WI38 (cell line): ENCODE data around the gene PMFBP1.

Source experiments
- H3K4me3 ChIP-seq: 2 replicates; pipeline ENCODE4 v1.5.1; 2011; ENCODE audit warnings: low read depth, mild to moderate bottlenecking, control low read depth, low read length
- TF ChIP-seq, protein P1 (sequence below): IDR thresholded peaks from 2 replicates; pipeline ENCODE4 v1.5.1; 2012; ENCODE audit warnings: low read depth, mild to moderate bottlenecking, control low read depth, low read length

PMFBP1 gene

DNA sequence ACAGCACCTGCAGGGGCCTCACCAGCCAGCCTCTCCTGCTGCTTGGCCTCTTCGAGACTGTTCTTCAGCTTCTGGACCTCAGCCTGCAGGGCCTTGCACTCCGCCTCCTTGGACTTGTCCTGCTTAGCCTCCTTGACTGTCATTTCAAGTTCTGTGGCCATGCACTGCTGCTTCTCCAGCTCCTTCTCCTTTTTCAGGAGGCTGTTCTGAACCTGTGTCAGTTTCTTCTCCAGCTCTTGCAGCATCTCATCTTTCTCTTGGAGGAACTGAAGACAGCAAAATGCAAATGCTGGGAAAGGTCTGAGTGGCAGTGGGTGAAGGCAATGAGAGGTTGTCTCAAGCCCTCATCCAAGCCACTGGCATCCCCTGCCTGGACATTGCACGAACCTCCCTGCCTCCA, 39.2 kb downstream of the PMFBP1 start:
- TF ChIP-seq, protein P1, sequence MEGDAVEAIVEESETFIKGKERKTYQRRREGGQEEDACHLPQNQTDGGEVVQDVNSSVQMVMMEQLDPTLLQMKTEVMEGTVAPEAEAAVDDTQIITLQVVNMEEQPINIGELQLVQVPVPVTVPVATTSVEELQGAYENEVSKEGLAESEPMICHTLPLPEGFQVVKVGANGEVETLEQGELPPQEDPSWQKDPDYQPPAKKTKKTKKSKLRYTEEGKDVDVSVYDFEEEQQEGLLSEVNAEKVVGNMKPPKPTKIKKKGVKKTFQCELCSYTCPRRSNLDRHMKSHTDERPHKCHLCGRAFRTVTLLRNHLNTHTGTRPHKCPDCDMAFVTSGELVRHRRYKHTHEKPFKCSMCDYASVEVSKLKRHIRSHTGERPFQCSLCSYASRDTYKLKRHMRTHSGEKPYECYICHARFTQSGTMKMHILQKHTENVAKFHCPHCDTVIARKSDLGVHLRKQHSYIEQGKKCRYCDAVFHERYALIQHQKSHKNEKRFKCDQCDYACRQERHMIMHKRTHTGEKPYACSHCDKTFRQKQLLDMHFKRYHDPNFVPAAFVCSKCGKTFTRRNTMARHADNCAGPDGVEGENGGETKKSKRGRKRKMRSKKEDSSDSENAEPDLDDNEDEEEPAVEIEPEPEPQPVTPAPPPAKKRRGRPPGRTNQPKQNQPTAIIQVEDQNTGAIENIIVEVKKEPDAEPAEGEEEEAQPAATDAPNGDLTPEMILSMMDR = no peak

GRCh38 chr16:72131036-72131435, 40.9 kb downstream of the PMFBP1 start:
- TF ChIP-seq, protein P1 = no peak
- H3K4me3 ChIP-seq = no peak overlapping the region

More for the DNA sequence above, 39.2 kb downstream of the PMFBP1 start:
- no peak overlapping the region for H3K4me3 ChIP-seq

GRCh38 chr16:72129976-72130656, 41.8 kb downstream of the PMFBP1 start:
- TF ChIP-seq, protein P1 = no peak
- no peak overlapping the region for H3K4me3 ChIP-seq

- H3K4me3 ChIP-seq = no peak overlapping the region
- TF ChIP-seq, protein P1 = no peak
Measured at GRCh38 chr16:72128701-72129100, 43.3 kb downstream of the PMFBP1 start.

- TF ChIP-seq, protein P1 = no peak
- H3K4me3 ChIP-seq = no peak overlapping the region
Measured at GRCh38 chr16:72126429-72126765, 45.6 kb downstream of the PMFBP1 start.

DNA sequence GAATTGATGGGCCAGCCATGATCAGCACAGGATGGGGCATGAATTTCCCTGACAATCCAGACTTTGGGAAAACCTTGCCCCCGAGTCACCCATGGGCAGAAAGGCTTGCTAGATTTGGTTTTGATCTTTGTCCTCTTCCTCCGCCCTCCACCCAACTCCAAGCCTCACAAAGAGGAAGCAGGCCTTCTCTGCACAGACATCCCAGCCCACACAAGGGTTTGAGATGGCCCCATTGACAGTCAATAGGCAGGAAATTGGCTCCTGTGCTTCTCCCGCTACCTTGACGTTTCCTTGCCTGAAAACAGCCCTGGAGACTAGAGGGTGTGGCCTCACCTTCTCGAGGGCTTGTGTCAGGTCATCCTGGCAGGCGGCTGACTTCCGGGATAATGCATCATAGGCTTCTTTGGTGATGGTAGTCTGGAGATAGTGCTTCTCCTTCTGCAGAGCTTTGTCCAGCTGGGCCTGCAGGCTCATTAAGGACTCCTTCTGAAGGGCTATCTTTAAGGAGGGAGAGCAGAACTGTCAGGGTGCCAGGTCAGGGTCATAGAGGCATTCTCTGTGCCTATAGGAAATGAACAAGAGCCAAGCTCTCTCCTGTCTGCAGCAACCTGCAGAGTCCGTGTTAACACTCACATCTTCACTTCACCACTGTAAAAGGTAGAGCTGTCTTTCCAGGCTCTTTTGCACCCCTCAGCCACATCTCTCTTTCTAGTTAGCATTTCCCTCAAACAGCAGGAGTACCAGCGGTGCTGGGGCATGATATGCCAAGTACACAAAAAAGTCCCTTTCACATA, 46.1 kb downstream of the PMFBP1 start:
- TF ChIP-seq, protein P1 = no peak
- no peak overlapping the region for H3K4me3 ChIP-seq
